Astrocyte (in vitro differentiated cells and primary cell): Measurements from ENCODE around the gene TCEAL8. TPM values are rescaled to one million over a fixed set of nuclear protein-coding genes. Genes with fewer than 3 reads are reported as not detected.
A peak's percentile ranks its signal among the peaks of the same experiment; 100 is the strongest.

Source experiments
- DNase-seq: peaks from one replicate; pipeline ENCODE4 v3.0.0-alpha.2; 2010; ENCODE audit warnings: low read depth
- FAIRE-seq: peaks from 2 replicates; lab custom pipeline; 2011; peaks lifted over from hg19 to GRCh38; lab: Jason Lieb, UNC
- H2AFZ ChIP-seq: 2 replicates; pipeline ENCODE4 v1.6.0; 2012; ENCODE audit warnings: low read depth, low read length, inconsistent platforms
- H3K27ac ChIP-seq: 2 replicates; pipeline ENCODE4 v1.5.1; 2011; ENCODE audit warnings: low read depth, low read length, inconsistent platforms
- H3K27me3 ChIP-seq: 2 replicates; pipeline ENCODE4 v1.6.0; 2011; ENCODE audit warnings: low read length, inconsistent platforms; ENCODE audit not compliant: insufficient read depth
- H3K36me3 ChIP-seq: 2 replicates; pipeline ENCODE4 v1.5.1; 2011; ENCODE audit warnings: low read length, inconsistent platforms; ENCODE audit not compliant: insufficient read depth
- H3K4me1 ChIP-seq: 2 replicates; pipeline ENCODE4 v1.5.1; 2011; ENCODE audit warnings: low read length, inconsistent platforms; ENCODE audit not compliant: insufficient read depth
- H3K4me2 ChIP-seq: 2 replicates; pipeline ENCODE4 v1.6.0; 2012; ENCODE audit warnings: low read length, inconsistent platforms
- H3K4me3 ChIP-seq: 2 replicates; pipeline ENCODE4 v1.5.1; 2011; ENCODE audit warnings: low read depth, mild to moderate bottlenecking, low read length, inconsistent platforms; ENCODE audit not compliant: insufficient read depth
- H3K79me2 ChIP-seq: 2 replicates; pipeline ENCODE4 v1.6.0; 2012; ENCODE audit warnings: mild to moderate bottlenecking, low read length, inconsistent platforms; ENCODE audit not compliant: insufficient read depth
- H3K9ac ChIP-seq: 2 replicates; pipeline ENCODE4 v1.6.0; 2012; ENCODE audit warnings: mild to moderate bottlenecking, low read length, inconsistent platforms
- H3K9me3 ChIP-seq: 2 replicates; pipeline ENCODE4 v1.5.1; 2012; ENCODE audit warnings: low read depth, mild to moderate bottlenecking, low read length, inconsistent platforms; ENCODE audit not compliant: insufficient read depth
- H4K20me1 ChIP-seq: 2 replicates; pipeline ENCODE4 v1.6.0; 2012; ENCODE audit warnings: low read length, inconsistent platforms; ENCODE audit not compliant: insufficient read depth
- H3K27ac Mint-ChIP-seq: one replicate; pipeline ENCODE4 v1.8.0; 2021; ENCODE audit warnings: mild to moderate bottlenecking, mixed read lengths; ENCODE audit not compliant: unreplicated experiment
- H3K27me3 Mint-ChIP-seq: one replicate; pipeline ENCODE4 v1.8.0; 2021; ENCODE audit warnings: low read depth, mixed read lengths; ENCODE audit not compliant: unreplicated experiment
- H3K36me3 Mint-ChIP-seq: one replicate; pipeline ENCODE4 v1.8.0; 2021; ENCODE audit warnings: low read depth, mixed read lengths; ENCODE audit not compliant: unreplicated experiment
- H3K4me1 Mint-ChIP-seq: one replicate; pipeline ENCODE4 v1.8.0; 2021; ENCODE audit warnings: low read depth, mixed read lengths; ENCODE audit not compliant: unreplicated experiment
- H3K4me3 Mint-ChIP-seq: one replicate; pipeline ENCODE4 v1.8.0; 2021; ENCODE audit warnings: mild to moderate bottlenecking, moderate library complexity, mixed read lengths; ENCODE audit not compliant: unreplicated experiment
- H3K9me3 Mint-ChIP-seq: one replicate; pipeline ENCODE4 v1.8.0; 2021; ENCODE audit warnings: mild to moderate bottlenecking, mixed read lengths; ENCODE audit not compliant: unreplicated experiment
- EZH2 ChIP-seq: IDR thresholded peaks from 2 replicates; pipeline ENCODE4 v1.6.1; 2012; ENCODE audit warnings: mild to moderate bottlenecking, low read length, inconsistent platforms; ENCODE audit not compliant: insufficient read depth
- total RNA-seq: library from RNA; stranded (reverse); gene quantifications from 2 replicates; pipeline ENCODE4 v1.2.1, GENCODE V29; 2021
- TF ChIP-seq, protein P1 (sequence below): IDR thresholded peaks from 2 replicates; pipeline ENCODE4 v1.5.1; 2011; ENCODE audit warnings: low read depth, mild to moderate bottlenecking, inconsistent platforms, low read length, moderate library complexity; ENCODE audit not compliant: insufficient read depth

Gene TCEAL8
- total RNA-seq, 1 donor from 2014 or later: 62.2 TPM

DNA sequence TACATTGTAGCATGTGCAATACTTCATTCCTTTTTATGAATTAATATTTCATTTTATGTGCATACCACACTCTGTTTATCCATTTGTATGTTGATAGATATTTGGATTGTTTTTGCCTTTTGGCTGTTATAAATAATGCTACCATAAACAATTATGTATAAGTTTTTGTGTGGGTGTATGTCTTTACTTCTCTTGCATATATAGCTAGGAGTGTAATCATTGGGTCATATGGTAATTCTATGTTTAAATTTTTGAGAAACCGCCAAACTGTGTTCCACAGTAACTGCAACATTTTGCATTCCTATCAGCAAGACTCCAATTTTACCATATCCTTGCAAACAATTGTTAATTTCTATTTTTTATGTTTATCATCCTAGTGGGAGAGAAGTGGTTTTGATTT, 24.7 kb upstream of the TCEAL8 start:
- Mint-ChIP-seq H3K4me1 (no peaks in the 10 kb centered on the region), H3K27me3 (peaks cover 33% of the 10 kb centered on the region), H3K9me3 (no peaks in the 10 kb centered on the region)

DNA sequence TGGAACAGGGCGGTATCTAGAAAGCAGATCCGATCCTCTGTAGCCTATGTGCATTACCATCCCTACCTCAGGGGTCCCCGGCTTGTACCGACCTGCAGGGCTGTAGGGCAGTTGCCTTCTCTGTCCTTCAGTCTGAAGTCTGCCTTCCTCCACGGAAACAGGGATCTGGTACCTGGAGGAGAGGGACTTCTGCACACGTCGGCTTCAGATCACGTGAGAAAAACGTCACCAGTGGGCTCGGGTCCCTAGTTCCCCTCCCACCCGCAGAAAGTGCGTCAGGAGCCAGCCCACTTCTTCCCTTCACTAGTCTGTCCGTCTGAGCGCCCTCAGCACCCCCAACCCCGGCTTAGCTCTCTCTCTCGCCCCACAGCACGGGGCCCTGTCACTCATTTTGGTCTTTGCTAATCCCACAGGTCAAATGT, 21.6 kb upstream of the TCEAL8 start, which contains the start of gene TCEAL5:
Gene TCEAL5 (minus strand): TSS at position 170 of the 422 bp plus-strand sequence. CDS start 2,187 bp downstream, outside the sequence.
- TF ChIP-seq EZH2: no peak
- TF ChIP-seq, protein P1, sequence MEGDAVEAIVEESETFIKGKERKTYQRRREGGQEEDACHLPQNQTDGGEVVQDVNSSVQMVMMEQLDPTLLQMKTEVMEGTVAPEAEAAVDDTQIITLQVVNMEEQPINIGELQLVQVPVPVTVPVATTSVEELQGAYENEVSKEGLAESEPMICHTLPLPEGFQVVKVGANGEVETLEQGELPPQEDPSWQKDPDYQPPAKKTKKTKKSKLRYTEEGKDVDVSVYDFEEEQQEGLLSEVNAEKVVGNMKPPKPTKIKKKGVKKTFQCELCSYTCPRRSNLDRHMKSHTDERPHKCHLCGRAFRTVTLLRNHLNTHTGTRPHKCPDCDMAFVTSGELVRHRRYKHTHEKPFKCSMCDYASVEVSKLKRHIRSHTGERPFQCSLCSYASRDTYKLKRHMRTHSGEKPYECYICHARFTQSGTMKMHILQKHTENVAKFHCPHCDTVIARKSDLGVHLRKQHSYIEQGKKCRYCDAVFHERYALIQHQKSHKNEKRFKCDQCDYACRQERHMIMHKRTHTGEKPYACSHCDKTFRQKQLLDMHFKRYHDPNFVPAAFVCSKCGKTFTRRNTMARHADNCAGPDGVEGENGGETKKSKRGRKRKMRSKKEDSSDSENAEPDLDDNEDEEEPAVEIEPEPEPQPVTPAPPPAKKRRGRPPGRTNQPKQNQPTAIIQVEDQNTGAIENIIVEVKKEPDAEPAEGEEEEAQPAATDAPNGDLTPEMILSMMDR: no peak
- Histone ChIP-seq H3K4me2 (peak within 1 kb of the TSS; percentile 62), H3K9me3 (no peaks in the 10 kb centered on the region), H3K4me1 (no peaks in the 10 kb centered on the region), H3K79me2 (no peaks in the 10 kb centered on the region), H3K27me3 (peaks cover 15% of the 10 kb centered on the region), H3K27ac (no peak within 1 kb of the TSS), H3K36me3 (no peaks in the 10 kb centered on the region), H3K9ac (no peak within 1 kb of the TSS), H3K4me3 (no peak within 1 kb of the TSS), H4K20me1 (no peaks in the 10 kb centered on the region), H2AFZ (no peak within 1 kb of the TSS)
- DNase-seq (no peak), FAIRE-seq (no peak)
- Mint-ChIP-seq H3K9me3 (no peaks in the 10 kb centered on the region), H3K36me3 (no peaks in the 10 kb centered on the region), H3K27ac (no peak within 1 kb of the TSS), H3K27me3 (peaks cover 42% of the 10 kb centered on the region), H3K4me1 (no peaks in the 10 kb centered on the region), H3K4me3 (no peak within 1 kb of the TSS)

More for the DNA sequence above, 24.7 kb upstream of the TCEAL8 start:
- FAIRE-seq: no peak
- no peak overlapping the region for H3K4me2 ChIP-seq
- H3K27ac ChIP-seq: no peak overlapping the region
- Mint-ChIP-seq H3K36me3 (no peaks in the 10 kb centered on the region), H3K4me3 (no peak overlapping the region), H3K27ac (no peak overlapping the region)
- no peaks in the 10 kb centered on the region for H3K79me2 ChIP-seq
- H3K36me3 ChIP-seq: no peaks in the 10 kb centered on the region
- H3K4me1 ChIP-seq: no peaks in the 10 kb centered on the region
- no peaks in the 10 kb centered on the region for H3K9me3 ChIP-seq
- no peaks in the 10 kb centered on the region for H4K20me1 ChIP-seq
- H3K4me3 ChIP-seq: no peak overlapping the region
- TF ChIP-seq, protein P1: no peak
- TF ChIP-seq EZH2: no peak
- H3K27me3 ChIP-seq: peaks cover 15% of the 10 kb centered on the region
- no peak for DNase-seq
- H3K9ac ChIP-seq: no peak overlapping the region
- H2AFZ ChIP-seq: no peak overlapping the region

DNA sequence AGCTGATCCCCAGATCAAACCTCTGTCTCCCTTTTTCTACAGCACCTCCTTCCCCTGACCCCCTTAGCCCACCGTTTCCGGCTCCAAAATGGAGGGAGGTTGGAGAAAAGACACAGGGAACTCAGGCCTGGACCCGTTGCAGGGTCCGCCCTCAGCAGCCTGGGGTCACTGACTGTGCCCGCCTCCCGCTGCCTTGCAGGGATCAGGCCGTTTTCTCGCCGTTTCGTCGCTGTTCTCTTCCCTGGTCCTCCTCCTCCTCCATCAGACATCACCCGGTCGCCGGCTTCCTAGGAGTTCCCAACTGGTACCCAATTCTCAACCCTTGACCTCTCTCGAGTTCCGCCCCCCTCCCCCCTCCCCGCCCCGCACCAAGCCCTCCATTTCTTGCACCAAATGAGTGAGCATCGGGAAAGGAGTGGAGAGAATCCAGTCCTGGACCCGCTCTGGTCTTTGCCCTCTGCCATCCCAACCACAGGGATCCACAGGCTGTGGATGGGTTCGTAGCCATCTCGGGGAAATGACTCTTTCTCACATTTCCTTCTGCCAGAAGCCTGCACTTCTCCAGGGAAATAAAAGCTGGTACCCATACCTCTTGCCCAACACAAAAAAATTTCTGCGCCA, 21.1 kb upstream of the TCEAL8 start:
- Histone ChIP-seq H3K4me3 (no peak overlapping the region), H3K4me2 (peak overlapping the region; percentile 62), H3K36me3 (no peaks in the 10 kb centered on the region), H3K4me1 (no peaks in the 10 kb centered on the region), H3K9ac (no peak overlapping the region), H3K9me3 (no peaks in the 10 kb centered on the region), H2AFZ (no peak overlapping the region), H4K20me1 (no peaks in the 10 kb centered on the region), H3K27ac (no peak overlapping the region), H3K79me2 (no peaks in the 10 kb centered on the region), H3K27me3 (peaks cover 15% of the 10 kb centered on the region)
- no peaks in the 10 kb centered on the region for H3K4me1 Mint-ChIP-seq
- H3K9me3 Mint-ChIP-seq: no peaks in the 10 kb centered on the region
- FAIRE-seq: no peak
- DNase-seq: no peak
- TF ChIP-seq, protein P1: no peak
- TF ChIP-seq EZH2: no peak
- no peak overlapping the region for H3K27ac Mint-ChIP-seq
- peaks cover 42% of the 10 kb centered on the region for H3K27me3 Mint-ChIP-seq
- no peaks in the 10 kb centered on the region for H3K36me3 Mint-ChIP-seq
- H3K4me3 Mint-ChIP-seq: no peak overlapping the region
